Medulla oblongata (tissue), 1 donor: Measurements from ENCODE around the gene RNF123.
A peak's percentile ranks its signal among the peaks of the same experiment; 100 is the strongest.

Experiments used
- DNase-seq: peaks from one replicate; pipeline ENCODE4 v3.0.0-alpha.2; 2015; ENCODE audit errors: extremely low spot score

The RNF123 gene

DNA sequence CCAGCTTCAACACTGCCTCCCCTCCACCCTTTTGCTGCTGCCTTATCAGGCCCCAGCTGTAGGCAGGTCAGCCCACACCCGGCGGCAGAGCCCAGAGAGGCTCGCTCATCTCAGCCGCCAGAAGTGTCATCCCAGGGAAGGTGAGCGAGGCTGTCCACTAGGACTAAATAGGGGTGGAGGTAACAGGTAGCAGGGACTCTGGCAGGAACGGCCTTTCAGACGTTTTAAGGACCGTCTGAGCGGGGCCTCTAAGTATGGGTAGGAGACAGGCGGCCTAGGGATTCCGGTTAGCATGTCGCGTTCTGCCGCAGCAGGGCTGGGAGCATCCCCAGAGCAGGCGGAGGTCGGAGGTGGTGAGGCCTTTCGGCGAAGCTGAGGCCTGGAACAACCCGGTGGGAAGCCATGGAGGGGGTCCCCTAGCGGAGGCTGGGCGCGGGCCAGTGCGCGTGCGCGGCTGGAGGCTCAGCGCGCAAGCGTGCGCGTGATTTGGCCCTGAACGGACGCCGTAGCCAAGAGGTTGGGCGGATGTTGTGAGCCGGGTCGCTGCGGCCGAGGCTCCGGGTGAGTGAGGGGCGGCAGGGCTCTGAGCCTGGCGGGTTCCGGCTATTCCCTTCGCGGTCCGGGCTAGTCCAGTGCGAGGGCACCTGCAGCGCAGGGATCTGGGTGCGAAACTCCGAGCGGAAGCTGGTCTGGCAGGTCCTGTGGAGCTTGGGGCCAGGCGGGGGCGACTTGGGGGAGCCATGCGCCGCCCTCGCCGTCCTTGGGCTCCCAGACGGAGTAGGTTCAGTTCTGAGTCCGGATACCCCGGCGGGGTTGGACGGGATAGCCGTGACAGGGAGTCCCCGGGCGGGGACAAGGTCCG lies at the start of gene RNF123, which contains the start of gene MST1:
TSS of gene RNF123 (plus strand) at position 512 of the 862 bp plus-strand sequence. CDS start 1,609 bp downstream, outside the sequence.
TSS of gene MST1 (minus strand) at position 429 of the 862 bp plus-strand sequence. CDS start 783 bp downstream, outside the sequence.
- peak; percentile 87 for DNase-seq

DNA sequence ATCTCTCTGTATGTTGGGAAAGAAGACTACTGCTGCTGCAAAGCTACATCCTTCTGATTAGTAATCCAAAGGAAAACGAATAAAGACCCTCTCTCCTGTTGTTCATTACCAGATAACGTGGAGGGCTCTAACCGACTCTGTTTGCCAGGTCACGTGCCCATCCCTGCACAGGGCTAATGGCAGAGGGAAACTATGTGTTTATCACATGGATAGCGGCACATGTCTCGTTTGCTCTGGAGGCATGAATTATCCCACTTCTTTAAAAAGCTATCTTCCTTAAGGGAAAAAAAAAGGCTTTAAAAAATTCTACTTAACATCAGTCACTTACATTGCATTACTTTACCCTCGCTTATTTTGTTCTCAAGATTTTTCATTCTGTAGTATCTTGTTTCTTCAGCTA lies 48.1 kb upstream of the RNF123 start:
- DNase-seq = no peak

DNA sequence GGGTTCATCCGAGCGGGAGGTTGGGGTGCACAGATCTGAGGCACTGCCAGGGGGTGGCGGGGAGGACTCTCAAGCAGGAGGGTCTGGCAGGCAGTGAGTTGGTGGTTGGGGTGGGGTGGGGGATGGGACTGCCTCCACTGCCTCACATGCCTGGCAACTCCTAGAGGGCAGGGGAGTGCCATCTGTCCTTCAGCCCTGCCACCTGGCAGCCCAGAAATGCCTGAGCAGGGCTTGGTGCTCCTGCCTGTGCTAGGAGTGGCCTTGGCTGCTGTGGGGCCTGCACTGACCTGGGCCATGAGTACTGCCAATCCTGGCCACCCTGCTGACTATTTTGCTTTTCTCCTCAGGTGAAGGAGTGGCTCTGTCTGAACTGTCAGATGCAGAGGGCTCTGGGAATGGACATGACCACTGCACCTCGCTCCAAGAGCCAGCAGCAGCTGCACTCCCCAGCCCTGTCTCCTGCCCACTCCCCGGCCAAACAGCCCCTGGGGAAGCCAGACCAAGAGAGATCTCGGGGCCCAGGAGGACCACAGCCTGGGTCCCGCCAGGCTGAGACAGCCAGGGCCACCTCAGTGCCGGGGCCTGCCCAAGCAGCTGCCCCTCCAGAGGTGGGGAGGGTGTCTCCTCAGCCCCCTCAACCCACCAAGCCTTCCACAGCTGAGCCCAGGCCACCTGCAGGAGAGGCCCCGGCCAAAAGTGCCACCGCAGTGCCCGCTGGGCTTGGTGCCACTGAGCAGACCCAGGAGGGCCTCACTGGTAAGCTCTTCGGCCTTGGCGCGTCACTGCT lies 47.2 kb upstream of the RNF123 start:
- DNase-seq = no peak

DNA sequence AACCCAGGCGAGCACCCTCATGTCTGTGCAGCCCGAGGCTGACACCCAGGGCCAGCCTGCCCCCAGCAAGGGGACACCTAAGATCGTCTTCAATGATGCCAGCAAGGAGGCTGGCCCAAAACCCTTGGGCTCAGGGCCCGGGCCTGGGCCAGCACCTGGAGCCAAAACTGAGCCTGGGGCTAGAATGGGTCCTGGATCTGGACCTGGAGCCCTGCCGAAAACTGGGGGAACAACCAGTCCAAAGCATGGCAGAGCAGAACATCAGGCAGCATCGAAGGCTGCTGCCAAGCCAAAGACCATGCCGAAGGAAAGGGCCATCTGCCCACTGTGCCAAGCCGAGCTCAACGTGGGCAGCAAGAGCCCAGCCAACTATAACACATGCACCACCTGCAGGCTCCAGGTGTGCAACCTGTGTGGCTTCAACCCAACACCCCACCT lies 46.6 kb upstream of the RNF123 start:
- no peak for DNase-seq

DNA sequence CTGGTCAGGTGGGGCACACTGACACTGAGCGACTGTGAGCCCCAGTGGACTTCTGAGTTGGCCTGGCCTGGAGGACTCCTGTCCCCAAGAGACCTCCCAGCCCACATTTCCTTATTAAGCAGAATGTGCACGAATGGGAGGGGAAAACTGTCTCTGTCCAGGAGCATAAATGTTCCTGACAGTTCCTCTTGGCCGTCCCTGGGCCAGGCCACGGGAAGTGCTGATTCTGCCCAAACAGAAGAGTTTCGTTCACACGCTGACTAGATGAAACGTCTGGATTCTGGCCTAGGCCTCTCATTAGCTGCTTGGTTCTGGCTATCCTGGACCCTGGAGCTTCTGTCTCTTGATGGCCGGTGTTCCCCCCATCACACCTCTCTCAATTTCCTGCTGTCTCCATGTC lies 44.7 kb upstream of the RNF123 start:
- DNase-seq = no peak

DNA sequence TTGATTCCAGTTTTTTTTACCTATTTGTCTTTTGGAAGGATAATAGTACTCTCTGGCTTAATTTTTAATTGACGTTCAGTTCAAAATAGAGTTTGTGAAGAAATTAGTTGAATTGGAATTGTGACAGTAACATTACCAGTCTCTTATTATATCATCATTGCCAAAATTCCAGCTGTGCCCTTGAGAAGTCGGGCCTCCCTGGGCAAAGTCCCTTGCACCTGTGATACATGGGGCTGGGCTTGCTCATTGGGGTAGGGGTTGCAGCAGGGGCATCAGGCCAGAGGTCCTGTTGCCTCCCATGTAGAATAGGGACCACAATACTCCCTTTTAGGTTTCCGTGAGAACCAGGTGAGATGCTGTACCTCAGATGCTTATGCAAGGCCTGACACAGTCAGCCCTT lies 43.1 kb upstream of the RNF123 start:
- DNase-seq = no peak

DNA sequence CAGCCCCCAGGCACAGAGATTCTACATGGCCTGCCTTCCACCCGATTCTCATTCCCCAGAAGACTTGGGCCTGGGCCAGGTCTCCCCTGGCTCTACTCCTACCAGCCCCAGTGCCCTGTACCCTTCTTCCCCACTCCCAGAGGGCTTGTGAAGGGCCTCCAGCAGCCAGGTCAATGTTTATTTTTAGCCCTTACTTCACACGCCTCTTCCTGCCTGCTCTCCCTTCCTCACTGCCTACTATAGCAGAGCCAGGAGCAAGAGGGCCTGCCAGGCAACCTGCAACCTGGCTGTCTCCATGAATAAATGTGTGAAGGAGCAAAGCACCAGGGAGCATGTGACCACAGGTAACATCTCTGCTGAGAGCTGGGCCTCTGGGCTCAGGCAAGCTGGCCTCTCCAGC lies 41.6 kb upstream of the RNF123 start:
- DNase-seq = peak; percentile 20

DNA sequence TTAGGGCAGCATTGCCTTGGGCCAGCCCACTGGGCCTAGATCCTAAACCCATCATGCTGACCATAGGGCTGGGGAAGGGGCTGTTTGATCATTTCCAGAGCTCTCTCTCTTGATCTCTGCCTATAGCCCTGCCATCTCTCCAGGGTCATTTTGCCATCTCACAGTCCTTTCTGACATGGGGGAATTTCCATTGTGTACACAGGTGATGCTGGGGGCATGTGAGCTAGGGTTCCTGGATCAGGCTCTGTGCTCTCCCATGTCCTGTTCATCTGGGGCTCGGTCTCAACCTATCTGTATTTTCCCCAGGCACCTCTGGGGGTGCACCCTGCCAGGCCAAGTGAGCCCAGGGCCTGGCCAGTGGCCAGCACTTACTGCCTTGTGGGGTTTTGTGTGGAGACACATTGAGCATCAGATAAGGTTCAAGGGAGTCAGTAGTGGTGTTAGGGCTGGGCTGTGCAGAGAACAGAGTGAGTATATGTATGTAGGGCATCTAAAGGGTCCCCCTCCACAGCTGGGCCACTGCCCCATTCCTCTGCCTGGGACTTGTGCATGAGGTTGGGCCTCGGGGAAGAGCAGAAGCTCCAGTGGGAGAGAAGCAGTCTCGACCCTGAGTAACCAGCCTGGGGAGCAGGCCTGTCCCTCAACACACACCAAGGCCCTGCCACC lies 40.9 kb upstream of the RNF123 start:
- DNase-seq = no peak

DNA sequence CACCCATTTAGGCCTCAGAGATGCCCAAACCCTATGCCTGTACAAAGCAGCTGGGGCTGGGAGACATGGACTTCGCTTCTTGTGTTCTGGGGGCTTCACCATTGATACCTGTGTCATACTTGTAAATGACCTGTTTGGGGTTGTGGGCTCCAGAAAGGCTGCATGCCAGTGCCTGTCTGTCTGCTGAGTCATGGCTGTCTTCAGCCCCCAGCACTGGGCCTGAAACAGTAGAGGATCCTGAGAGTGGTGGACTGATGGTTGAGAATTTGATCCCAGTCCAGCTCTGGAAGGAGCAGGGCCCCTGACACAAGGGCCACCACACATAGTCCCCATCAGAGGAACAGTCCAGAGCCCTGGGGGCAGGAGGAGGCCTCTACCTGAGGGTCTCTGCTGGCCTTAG lies 39.8 kb upstream of the RNF123 start:
- no peak for DNase-seq

DNA sequence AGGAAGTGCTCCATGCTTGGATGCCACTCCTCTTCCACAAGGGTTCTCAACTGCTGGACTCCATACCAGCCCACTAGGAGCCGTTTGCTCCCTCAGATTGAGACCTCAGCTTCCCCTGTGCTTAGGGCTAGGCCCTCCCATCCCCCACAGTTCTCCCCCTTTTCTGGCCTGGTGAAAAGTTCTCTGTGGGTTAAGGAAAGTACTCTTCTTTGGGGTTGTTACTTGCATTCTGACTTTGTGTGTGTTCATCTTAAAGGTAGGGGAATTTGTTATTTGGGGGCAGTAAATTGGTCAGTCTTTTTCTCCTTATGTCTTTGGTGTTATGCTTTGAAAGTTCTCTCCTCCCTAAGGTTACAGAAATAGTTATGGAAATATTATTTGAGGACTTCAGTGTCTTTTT lies 39.2 kb upstream of the RNF123 start:
- DNase-seq = no peak

DNA sequence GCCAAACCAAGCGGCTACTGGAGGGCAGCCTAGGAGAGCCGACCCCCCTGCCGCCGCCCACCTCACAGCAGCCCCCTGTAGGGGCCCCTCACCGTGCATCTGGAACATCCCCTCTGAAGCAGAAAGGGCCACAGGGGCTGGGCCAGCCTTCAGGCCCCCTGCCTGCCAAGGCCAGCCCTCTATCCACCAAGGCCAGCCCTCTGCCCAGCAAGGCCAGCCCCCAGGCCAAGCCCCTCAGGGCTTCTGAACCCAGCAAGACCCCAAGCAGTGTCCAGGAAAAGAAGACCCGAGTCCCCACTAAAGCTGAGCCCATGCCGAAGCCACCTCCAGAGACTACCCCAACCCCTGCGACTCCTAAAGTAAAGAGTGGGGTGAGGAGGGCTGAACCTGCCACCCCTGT lies 38.7 kb upstream of the RNF123 start:
- DNase-seq = no peak

DNA sequence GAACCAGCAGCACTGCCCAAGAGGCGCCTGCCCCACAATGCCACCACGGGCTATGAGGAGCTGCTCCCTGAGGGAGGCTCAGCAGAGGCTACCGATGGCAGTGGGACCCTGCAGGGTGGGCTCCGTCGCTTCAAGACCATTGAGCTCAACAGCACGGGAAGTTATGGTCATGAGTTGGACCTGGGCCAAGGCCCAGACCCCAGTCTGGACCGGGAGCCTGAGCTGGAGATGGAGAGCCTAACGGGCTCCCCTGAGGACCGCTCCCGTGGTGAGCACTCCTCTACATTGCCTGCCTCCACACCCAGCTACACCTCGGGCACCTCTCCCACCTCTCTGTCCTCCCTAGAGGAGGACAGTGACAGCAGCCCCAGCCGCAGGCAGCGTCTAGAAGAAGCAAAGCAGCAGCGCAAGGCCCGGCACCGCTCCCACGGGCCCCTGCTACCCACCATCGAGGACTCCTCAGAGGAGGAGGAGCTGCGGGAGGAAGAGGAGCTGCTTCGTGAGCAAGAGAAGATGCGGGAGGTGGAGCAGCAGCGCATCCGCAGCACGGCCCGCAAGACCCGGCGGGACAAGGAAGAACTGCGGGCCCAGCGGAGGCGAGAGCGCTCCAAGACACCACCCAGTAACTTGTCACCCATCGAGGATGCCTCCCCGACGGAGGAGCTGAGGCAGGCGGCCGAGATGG lies 37.0 kb upstream of the RNF123 start:
- no peak for DNase-seq

DNA sequence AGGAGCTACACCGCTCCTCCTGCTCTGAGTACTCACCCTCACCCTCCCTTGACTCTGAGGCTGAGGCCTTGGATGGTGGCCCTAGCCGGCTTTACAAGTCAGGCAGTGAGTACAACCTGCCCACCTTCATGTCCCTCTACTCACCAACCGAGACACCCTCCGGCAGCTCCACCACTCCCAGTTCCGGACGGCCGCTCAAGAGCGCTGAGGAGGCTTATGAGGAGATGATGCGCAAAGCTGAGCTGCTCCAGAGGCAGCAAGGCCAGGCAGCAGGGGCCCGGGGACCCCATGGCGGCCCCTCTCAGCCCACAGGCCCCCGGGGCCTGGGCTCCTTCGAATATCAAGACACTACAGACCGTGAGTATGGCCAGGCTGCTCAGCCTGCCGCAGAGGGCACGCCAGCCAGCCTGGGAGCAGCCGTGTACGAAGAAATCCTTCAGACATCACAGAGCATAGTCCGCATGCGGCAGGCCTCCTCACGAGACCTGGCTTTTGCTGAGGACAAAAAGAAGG lies 36.4 kb upstream of the RNF123 start:
- DNase-seq = no peak

DNA sequence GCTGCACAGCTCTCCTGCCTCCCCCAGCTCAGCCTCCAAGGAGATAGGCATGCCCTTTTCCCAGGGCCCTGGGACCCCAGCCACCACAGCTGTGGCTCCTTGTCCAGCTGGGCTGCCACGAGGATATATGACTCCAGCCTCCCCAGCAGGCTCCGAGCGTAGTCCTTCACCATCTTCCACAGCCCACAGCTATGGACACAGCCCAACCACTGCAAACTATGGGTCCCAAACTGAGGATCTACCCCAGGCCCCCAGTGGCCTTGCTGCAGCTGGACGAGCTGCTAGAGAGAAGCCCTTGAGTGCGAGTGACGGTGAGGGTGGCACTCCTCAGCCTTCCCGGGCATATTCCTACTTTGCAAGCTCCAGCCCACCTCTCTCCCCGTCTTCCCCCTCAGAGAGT lies 35.7 kb upstream of the RNF123 start:
- DNase-seq = no peak

DNA sequence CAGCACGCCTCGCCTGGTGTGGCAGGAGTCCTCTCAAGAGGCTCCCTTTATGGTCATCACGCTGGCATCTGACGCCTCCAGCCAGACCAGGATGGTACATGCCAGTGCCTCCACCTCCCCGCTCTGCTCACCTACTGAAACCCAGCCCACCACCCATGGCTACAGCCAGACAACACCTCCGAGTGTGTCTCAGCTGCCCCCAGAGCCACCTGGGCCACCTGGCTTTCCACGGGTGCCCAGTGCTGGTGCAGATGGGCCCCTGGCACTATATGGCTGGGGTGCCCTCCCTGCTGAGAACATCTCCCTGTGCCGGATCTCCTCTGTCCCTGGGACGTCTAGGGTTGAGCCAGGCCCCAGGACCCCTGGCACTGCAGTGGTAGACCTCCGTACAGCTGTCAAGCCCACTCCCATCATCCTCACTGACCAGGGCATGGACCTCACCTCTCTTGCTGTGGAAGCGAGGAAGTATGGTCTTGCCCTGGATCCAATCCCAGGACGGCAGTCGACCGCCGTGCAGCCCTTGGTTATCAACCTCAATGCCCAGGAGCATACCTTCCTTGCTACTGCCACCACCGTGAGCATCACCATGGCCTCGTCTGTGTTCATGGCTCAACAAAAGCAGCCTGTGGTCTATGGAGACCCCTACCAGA lies 35.1 kb upstream of the RNF123 start:
- no peak for DNase-seq

DNA sequence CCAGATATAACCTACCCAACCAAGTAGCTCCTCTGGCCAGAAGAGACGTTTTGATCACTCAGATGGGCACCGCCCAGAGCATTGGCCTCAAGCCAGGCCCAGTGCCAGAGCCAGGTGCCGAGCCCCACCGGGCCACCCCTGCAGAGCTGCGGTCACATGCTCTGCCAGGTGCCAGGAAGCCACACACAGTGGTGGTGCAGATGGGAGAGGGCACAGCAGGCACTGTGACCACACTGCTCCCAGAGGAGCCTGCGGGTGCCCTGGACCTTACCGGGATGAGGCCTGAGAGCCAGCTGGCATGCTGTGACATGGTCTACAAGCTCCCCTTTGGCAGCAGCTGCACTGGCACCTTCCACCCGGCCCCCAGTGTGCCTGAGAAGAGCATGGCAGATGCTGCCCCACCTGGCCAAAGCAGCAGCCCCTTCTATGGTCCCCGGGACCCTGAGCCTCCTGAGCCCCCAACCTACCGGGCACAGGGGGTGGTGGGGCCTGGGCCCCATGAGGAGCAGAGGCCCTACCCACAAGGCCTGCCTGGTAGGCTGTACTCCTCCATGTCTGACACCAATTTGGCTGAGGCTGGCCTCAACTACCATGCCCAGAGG lies 34.3 kb upstream of the RNF123 start:
- no peak for DNase-seq

DNA sequence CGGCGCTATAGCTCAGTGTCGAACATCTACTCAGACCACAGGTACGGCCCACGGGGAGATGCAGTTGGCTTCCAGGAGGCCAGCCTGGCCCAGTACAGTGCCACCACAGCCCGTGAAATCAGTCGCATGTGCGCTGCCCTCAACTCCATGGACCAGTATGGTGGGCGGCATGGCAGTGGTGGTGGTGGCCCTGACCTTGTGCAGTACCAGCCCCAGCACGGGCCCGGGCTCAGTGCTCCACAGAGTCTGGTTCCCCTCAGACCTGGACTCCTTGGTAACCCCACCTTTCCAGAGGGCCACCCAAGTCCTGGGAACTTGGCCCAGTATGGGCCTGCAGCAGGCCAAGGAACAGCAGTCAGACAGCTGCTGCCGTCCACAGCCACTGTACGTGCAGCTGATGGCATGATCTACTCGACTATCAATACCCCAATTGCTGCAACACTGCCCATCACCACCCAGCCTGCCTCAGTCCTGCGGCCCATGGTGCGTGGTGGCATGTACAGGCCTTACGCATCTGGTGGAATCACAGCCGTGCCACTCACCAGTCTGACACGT lies 33.5 kb upstream of the RNF123 start:
- DNase-seq = no peak

DNA sequence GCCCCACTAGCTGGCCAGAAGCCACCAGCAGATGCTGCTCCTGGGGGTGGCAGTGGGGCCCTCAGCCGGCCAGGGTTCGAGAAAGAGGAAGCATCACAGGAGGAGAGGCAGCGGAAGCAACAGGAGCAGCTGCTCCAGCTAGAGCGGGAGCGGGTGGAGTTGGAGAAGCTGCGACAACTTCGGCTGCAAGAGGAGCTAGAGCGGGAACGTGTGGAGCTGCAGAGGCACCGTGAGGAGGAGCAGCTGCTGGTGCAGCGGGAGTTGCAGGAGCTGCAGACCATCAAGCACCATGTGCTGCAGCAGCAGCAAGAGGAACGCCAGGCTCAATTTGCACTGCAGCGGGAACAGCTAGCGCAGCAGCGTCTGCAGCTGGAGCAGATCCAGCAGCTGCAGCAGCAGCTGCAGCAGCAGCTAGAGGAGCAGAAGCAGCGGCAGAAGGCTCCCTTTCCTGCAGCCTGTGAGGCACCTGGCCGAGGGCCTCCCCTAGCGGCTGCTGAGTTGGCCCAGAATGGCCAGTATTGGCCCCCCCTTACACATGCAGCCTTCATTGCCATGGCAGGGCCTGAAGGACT lies 32.7 kb upstream of the RNF123 start:
- no peak for DNase-seq

DNA sequence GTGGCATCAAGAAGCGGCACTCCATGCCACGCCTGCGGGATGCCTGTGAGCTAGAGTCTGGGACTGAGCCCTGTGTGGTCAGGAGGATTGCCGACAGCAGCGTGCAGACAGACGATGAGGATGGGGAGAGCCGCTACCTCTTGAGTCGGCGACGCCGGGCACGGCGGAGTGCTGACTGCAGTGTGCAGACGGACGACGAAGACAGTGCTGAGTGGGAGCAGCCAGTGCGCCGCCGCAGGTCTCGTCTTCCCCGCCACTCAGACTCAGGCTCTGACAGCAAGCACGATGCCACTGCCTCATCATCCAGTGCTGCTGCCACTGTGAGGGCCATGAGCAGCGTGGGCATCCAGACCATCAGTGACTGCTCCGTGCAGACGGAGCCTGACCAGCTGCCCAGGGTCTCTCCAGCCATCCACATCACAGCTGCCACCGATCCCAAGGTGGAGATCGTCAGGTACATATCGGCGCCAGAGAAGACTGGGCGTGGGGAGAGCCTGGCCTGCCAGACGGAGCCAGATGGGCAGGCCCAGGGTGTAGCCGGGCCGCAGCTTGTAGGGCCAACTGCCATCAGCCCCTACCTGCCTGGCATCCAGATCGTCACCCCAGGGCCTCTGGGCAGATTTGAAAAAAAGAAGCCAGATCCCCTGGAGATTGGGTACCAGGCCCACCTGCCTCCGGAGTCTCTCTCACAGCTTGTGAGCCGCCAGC lies 32.0 kb upstream of the RNF123 start:
- DNase-seq = no peak
